Esophagus squamous epithelium (tissue), 4 donors: ENCODE results near the gene DGKQ.

ENCODE experiments used
- CTCF ChIP-seq, 6 experiments: fragments of 450-650 bp in 4 of 6; fragments of 200-600 bp in 2 of 6; sonication (generic) in 2 of 6; IDR thresholded peaks; one replicate each; pipeline ENCODE4 v1.5.1; 2016 to 2019; ENCODE audit warnings: antibody characterized with exemption in 6 of 6, mild to moderate bottlenecking in 4 of 6, moderate library complexity in 4 of 6
- POLR2A ChIP-seq, 4 donors: fragments of 450-650 bp; IDR thresholded peaks; one replicate each; pipeline ENCODE4 v1.6.1; 2017; ENCODE audit warnings: antibody characterized with exemption in 4 of 4, mild to moderate bottlenecking in 4 of 4, moderate library complexity in 3 of 4

DNA sequence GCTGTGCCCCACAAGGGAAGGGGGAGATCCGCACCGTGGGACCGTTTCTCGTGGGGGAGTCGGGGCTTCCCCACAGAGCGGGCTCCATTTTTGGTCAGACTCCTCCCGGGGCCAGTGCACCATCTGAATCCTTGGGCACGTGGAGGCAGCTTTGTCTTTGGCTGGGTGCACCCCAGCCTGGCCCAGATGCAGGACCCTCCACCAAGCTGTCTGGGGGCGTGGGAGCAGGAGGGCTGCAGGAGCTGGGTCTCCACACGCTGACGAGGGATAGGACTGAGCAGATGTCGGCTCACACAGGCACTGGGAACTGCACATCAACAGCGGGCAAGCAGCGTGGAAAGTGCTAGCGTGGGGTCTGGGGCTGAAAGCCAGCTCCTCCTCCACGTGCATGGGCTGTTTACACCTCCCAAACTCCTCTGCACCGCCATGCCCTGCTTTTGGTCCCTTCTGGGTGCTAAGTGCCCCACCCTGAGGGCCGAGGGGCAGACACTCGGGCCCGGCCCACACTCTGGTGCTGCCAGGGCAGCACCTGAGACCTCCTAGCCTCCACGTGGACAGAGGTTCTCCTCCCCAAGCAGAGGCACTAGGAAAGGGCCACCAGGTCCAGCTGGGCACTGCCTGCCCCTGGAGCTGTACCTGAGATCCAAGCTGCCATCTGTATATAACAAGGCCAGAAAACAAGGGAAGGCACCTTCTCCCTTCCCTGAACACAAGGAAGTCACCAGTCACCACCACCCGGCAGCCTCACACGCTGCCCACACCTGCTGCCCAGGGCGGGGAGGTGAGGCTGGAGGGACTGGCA is 13.8 kb downstream of the DGKQ start:
- no peak for TF ChIP-seq CTCF (IDR thresholded peaks at IDR 0.05)
- TF ChIP-seq POLR2A (IDR thresholded peaks at IDR 0.05) = no peak
